ENCODE results near the gene MYT1. TPM values are rescaled to one million over a fixed set of nuclear protein-coding genes. Genes with fewer than 3 reads are reported as not detected.
"Not testable (repeated sequence)": the region's sequence is repeated elsewhere in the genome, so short reads cannot be mapped to it uniquely, and the experiment has no call there.

The MYT1 gene
- total and polyA plus RNA-seq, 4 donors, result under 0.01 to 6.5 (median 0.08) TPM

DNA sequence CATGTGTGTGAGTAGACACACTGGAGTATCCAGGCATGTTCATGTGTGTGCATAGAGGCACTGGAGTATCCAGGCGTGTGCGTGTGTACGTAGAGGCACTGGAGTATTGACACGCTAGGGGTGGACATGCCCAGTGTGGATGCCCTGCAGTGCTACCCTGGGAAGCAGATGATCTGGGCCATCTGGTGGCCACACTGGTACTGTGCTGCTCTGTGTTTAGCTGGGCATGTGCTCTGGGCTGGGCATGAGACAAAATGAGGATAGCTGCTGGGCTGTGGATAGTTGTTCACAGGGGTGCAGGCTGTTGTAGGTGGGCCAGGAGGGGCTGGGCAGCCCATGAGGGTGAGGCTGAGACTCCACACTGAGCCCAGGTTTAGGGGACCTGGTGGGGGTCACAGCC lies 32.8 kb upstream of the MYT1 start:
- DNase-seq (ENCODE audit: low spot score), result no peak
- Histone ChIP-seq H3K4me1 (ENCODE audit: control insufficient read depth in 4 of 4, insufficient read depth in 4 of 4, low read length in 3 of 4) (no peaks in the 10 kb centered on the region), H3K4me3 (ENCODE audit: low read depth in 1 of 3, low read length in 3 of 3) (no peak overlapping the region), H3K27ac (ENCODE audit: low read depth in 1 of 2, low read length in 2 of 2) (no peak overlapping the region), H3K9me3 (ENCODE audit: control insufficient read depth in 4 of 4, low read length in 3 of 4) (no peaks in the 10 kb centered on the region), H3K27me3 (ENCODE audit: control insufficient read depth in 4 of 4, insufficient read depth in 4 of 4, low read length in 3 of 4) (no peaks in the 10 kb centered on the region), H3K9ac (ENCODE audit: low read depth in 1 of 2, low read length in 2 of 2) (no peak overlapping the region), H3K36me3 (ENCODE audit: control insufficient read depth in 4 of 4, insufficient read depth in 3 of 4, low read depth in 1 of 4, low read length in 3 of 4) (no peaks in the 10 kb centered on the region)
- TF ChIP-seq FOXA1 (IDR thresholded peaks at IDR 0.05) (no peak), RAD21 (IDR thresholded peaks at IDR 0.05) (peak in 1 of 2 donors; percentile 48)
- TF ChIP-seq, protein P1, sequence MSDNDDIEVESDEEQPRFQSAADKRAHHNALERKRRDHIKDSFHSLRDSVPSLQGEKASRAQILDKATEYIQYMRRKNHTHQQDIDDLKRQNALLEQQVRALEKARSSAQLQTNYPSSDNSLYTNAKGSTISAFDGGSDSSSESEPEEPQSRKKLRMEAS (IDR thresholded peaks at IDR 0.05), result no peak
- 83% methylated on average over 4 of the region's 4 CpGs for WGBS

DNA sequence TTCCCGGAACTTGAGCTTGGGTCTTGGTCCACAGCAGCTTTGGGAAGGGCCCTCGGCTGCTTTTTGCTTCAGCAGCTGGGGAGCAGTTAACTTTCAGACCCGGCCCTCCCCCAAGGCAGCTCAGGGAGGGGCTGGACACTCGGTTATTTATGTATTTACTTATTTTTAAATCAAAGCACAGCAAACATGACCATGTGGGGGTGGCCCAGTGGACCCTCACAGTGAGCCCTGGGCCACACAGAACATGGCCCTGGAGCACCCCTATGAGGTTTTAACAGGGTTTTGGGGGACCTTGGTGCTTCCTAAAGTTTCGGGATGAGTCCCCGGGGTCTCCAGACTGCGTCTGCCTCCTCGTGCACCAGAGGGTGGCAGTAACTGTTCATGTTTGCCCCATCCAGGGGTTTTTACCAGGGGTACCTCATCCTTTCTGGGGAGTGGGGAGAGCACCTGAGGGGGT lies 30.3 kb upstream of the MYT1 start:
- Histone ChIP-seq H3K9me3 (ENCODE audit: control insufficient read depth in 4 of 4, low read length in 3 of 4) (no peaks in the 10 kb centered on the region), H3K9ac (ENCODE audit: low read depth in 1 of 2, low read length in 2 of 2) (no peak overlapping the region), H3K36me3 (ENCODE audit: control insufficient read depth in 4 of 4, insufficient read depth in 3 of 4, low read depth in 1 of 4, low read length in 3 of 4) (no peaks in the 10 kb centered on the region), H3K27me3 (ENCODE audit: control insufficient read depth in 4 of 4, insufficient read depth in 4 of 4, low read length in 3 of 4) (no peaks in the 10 kb centered on the region), H3K4me3 (ENCODE audit: low read depth in 1 of 3, low read length in 3 of 3) (no peak overlapping the region), H3K4me1 (ENCODE audit: control insufficient read depth in 4 of 4, insufficient read depth in 4 of 4, low read length in 3 of 4) (no peaks in the 10 kb centered on the region), H3K27ac (ENCODE audit: low read depth in 1 of 2, low read length in 2 of 2) (no peak overlapping the region)
- no peak for DNase-seq (ENCODE audit: low spot score)
- 43% methylated on average over 8 of the region's 8 CpGs for WGBS
- TF ChIP-seq, protein P2, sequence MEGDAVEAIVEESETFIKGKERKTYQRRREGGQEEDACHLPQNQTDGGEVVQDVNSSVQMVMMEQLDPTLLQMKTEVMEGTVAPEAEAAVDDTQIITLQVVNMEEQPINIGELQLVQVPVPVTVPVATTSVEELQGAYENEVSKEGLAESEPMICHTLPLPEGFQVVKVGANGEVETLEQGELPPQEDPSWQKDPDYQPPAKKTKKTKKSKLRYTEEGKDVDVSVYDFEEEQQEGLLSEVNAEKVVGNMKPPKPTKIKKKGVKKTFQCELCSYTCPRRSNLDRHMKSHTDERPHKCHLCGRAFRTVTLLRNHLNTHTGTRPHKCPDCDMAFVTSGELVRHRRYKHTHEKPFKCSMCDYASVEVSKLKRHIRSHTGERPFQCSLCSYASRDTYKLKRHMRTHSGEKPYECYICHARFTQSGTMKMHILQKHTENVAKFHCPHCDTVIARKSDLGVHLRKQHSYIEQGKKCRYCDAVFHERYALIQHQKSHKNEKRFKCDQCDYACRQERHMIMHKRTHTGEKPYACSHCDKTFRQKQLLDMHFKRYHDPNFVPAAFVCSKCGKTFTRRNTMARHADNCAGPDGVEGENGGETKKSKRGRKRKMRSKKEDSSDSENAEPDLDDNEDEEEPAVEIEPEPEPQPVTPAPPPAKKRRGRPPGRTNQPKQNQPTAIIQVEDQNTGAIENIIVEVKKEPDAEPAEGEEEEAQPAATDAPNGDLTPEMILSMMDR (IDR thresholded peaks at IDR 0.05; ENCODE audit: low read depth, low read length, missing input control), result peak; percentile 27
- TF ChIP-seq RAD21 (IDR thresholded peaks at IDR 0.05) (peak; percentile 59 to 70), HNF4G (IDR thresholded peaks at IDR 0.05) (no peak)

DNA sequence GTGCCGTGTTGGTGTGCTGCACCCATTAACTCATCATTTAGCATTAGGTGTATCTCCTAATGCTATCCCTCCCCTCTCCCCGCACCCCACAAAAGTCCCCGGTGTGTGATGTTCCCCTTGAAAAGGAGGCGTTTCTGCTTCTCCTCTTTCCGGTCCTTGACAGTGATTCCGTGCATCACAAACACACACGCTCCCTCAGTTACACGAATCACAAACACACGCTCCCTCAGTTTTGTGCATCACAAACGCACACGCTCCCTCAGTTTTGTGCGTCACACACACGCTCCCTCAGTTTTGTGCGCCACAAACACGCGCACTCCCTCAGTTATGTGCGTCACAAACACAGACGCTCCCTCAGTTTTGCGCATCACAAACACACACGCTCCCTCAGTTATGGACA lies 29.5 kb upstream of the MYT1 start:
- not testable (repeated sequence) for H3K9me3 ChIP-seq (ENCODE audit: control insufficient read depth in 4 of 4, low read length in 3 of 4); H3K27ac ChIP-seq (ENCODE audit: low read depth in 1 of 2, low read length in 2 of 2); H3K9ac ChIP-seq (ENCODE audit: low read depth in 1 of 2, low read length in 2 of 2); H3K27me3 ChIP-seq (ENCODE audit: control insufficient read depth in 4 of 4, insufficient read depth in 4 of 4, low read length in 3 of 4); H3K4me3 ChIP-seq (ENCODE audit: low read depth in 1 of 3, low read length in 3 of 3); DNase-seq (ENCODE audit: low spot score); H3K36me3 ChIP-seq (ENCODE audit: control insufficient read depth in 4 of 4, insufficient read depth in 3 of 4, low read depth in 1 of 4, low read length in 3 of 4); H3K4me1 ChIP-seq (ENCODE audit: control insufficient read depth in 4 of 4, insufficient read depth in 4 of 4, low read length in 3 of 4)
- WGBS, result 76% methylated on average over 20 of the region's 20 CpGs

DNA sequence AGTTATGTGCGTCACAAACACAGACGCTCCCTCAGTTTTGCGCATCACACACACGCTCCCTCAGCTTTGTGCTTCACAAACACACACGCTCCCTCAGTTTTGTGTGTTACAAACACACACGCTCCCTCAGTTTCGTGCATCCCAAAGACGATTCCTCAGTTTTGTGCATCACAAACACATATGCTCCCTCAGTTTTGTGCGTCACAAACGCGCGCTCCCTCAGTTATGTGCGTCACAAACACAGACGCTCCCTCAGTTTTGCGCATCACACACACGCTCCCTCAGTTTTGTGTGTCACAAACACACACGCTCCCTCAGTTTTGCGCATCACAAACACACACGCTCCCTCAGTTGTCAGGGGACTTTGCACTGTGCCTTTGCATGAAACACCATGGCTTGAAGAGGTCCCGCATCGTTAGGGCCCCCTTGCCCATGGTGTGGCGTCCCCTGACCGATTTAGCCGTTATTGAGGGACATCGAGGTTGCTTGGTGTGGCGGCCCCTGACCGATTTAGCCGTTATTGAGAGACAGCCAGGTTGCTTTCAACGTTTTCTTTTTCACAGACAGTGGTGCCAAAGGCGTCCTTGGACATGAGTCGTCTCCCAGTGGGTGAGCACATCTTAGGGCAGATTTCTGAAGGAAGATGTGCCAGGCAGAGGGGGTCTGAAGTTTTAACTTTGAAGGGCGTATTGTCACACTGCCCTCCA lies 28.1 kb upstream of the MYT1 start:
- no peak for DNase-seq (ENCODE audit: low spot score)
- WGBS, result 83% methylated on average over 32 of the region's 32 CpGs
- H3K27ac ChIP-seq (ENCODE audit: low read depth in 1 of 2, low read length in 2 of 2), result no peak overlapping the region
- TF ChIP-seq, protein P3, sequence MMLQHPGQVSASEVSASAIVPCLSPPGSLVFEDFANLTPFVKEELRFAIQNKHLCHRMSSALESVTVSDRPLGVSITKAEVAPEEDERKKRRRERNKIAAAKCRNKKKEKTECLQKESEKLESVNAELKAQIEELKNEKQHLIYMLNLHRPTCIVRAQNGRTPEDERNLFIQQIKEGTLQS (IDR thresholded peaks at IDR 0.05), result no peak
- TF ChIP-seq, protein P2 (IDR thresholded peaks at IDR 0.05; ENCODE audit: low read depth, low read length, missing input control), result no peak
- no peak for TF ChIP-seq JUND (IDR thresholded peaks at IDR 0.05)
- TF ChIP-seq, protein P4, sequence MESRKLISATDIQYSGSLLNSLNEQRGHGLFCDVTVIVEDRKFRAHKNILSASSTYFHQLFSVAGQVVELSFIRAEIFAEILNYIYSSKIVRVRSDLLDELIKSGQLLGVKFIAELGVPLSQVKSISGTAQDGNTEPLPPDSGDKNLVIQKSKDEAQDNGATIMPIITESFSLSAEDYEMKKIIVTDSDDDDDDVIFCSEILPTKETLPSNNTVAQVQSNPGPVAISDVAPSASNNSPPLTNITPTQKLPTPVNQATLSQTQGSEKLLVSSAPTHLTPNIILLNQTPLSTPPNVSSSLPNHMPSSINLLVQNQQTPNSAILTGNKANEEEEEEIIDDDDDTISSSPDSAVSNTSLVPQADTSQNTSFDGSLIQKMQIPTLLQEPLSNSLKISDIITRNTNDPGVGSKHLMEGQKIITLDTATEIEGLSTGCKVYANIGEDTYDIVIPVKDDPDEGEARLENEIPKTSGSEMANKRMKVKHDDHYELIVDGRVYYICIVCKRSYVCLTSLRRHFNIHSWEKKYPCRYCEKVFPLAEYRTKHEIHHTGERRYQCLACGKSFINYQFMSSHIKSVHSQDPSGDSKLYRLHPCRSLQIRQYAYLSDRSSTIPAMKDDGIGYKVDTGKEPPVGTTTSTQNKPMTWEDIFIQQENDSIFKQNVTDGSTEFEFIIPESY (IDR thresholded peaks at IDR 0.05), result no peak
- no peak for TF ChIP-seq RXRA (IDR thresholded peaks at IDR 0.05)
- no peak for TF ChIP-seq FOXA1 (IDR thresholded peaks at IDR 0.05)
- no peak for TF ChIP-seq FOXA2 (IDR thresholded peaks at IDR 0.05)
- no peak for TF ChIP-seq TAF1 (conservative IDR thresholded peaks at IDR 0.05)
- no peak for TF ChIP-seq HNF4A (conservative IDR thresholded peaks at IDR 0.05)
- no peak for TF ChIP-seq NR2F2 (IDR thresholded peaks at IDR 0.05)
- TF ChIP-seq EGR1 (IDR thresholded peaks at IDR 0.05; ENCODE audit: low read depth in 2 of 2), result no peak
- no peak for TF ChIP-seq SP1 (IDR thresholded peaks at IDR 0.05)
- TF ChIP-seq RAD21 (IDR thresholded peaks at IDR 0.05), result no peak
- no peak for TF ChIP-seq GABPA (IDR thresholded peaks at IDR 0.05 in 1 of 2, conservative IDR thresholded peaks at IDR 0.05 in 1 of 2)
- no peak for TF ChIP-seq YY1 (IDR thresholded peaks at IDR 0.05)
- no peak for TF ChIP-seq HNF4G (IDR thresholded peaks at IDR 0.05)

More for the DNA sequence above, 28.1 kb upstream of the MYT1 start:
- no peak overlapping the region for H3K4me3 ChIP-seq (ENCODE audit: low read depth in 1 of 3, low read length in 3 of 3)
- no peaks in the 10 kb centered on the region for H3K36me3 ChIP-seq (ENCODE audit: control insufficient read depth in 4 of 4, insufficient read depth in 3 of 4, low read depth in 1 of 4, low read length in 3 of 4)
- no peak overlapping the region for H3K9ac ChIP-seq (ENCODE audit: low read depth in 1 of 2, low read length in 2 of 2)
- H3K27me3 ChIP-seq (ENCODE audit: control insufficient read depth in 4 of 4, insufficient read depth in 4 of 4, low read length in 3 of 4), result no peaks in the 10 kb centered on the region
- no peaks in the 10 kb centered on the region for H3K4me1 ChIP-seq (ENCODE audit: control insufficient read depth in 4 of 4, insufficient read depth in 4 of 4, low read length in 3 of 4)
- H3K9me3 ChIP-seq (ENCODE audit: control insufficient read depth in 4 of 4, low read length in 3 of 4), result no peaks in the 10 kb centered on the region
